Measurements from ENCODE around the gene KPNA5. TPM values are rescaled to one million over a fixed set of nuclear protein-coding genes. Genes with fewer than 3 reads are reported as not detected.

KPNA5 gene
- total RNA-seq: 2.7 and 5.4 TPM in 2 replicates

GRCh38 chr6:116680880-116681672, at the start of gene KPNA5:
Gene KPNA5, plus strand, starts transcription at chr6:116681211. Its CDS starts 124 bp downstream, at chr6:116681335.

GRCh38 chr6:116764961-116765841, 84.2 kb downstream of the KPNA5 start, which contains the start of gene FAM162B:
Gene FAM162B, minus strand, starts transcription at chr6:116765719. Its CDS starts 143 bp downstream, at chr6:116765576.

Other genes starting within 250 kb of the KPNA5 start
- 0.79 and 0.98 TPM in 2 replicates for gene CALHM6, start 219.8 kb upstream of the KPNA5 start, total RNA-seq
- under 0.01 and 0.22 TPM in 2 replicates for gene CALHM5, start 169.6 kb upstream of the KPNA5 start, total RNA-seq
- gene TRAPPC3L, start 135.5 kb upstream of the KPNA5 start, total RNA-seq: not detected in 2 replicates
- gene CALHM4, start 127.5 kb upstream of the KPNA5 start, total RNA-seq: not detected in 2 replicates
- gene RWDD1, start 109.7 kb upstream of the KPNA5 start, total RNA-seq: 22.4 and 32.5 TPM in 2 replicates
- under 0.01 and 0.22 TPM in 2 replicates for gene RSPH4A, start 64.7 kb upstream of the KPNA5 start, total RNA-seq
- gene ZUP1, start 12.4 kb upstream of the KPNA5 start, total RNA-seq: 10.6 and 12.0 TPM in 2 replicates
- gene FAM162B, start 84.5 kb downstream of the KPNA5 start, total RNA-seq: not detected in 2 replicates
- gene GPRC6A, start 147.9 kb downstream of the KPNA5 start, total RNA-seq: not detected in 2 replicates
- gene RFX6, start 196.0 kb downstream of the KPNA5 start, total RNA-seq: not detected in 2 replicates

Measured in placental epithelial cell (primary cell).